Medulla oblongata (tissue), 1 donor: ENCODE results near the gene PFKFB1.

Source experiments
- DNase-seq: peaks from one replicate; pipeline ENCODE4 v3.0.0-alpha.2; 2015; ENCODE audit errors: extremely low spot score

The PFKFB1 gene

GRCh38 chrX:54994099-54994498 lies at the start of gene PFKFB1:
Gene PFKFB1, minus strand, starts transcription at chrX:54994188. Its CDS starts 181 bp downstream, at chrX:54994007.
- DNase-seq, result no peak

- no peak for DNase-seq
These were observed 47.5 kb upstream of the PFKFB1 start for GRCh38 chrX:55041514-55041913.

- no peak for DNase-seq
These were observed 45.5 kb upstream of the PFKFB1 start for GRCh38 chrX:55039471-55039870.

- no peak for DNase-seq
These were observed 39.4 kb upstream of the PFKFB1 start for GRCh38 chrX:55033429-55033828.

- DNase-seq, result no peak
These were observed 36.5 kb upstream of the PFKFB1 start, which contains the start of gene ALAS2 for GRCh38 chrX:55030271-55031205. Gene ALAS2, minus strand, starts transcription at chrX:55030977. Its CDS starts 4,977 bp downstream, at chrX:55026000.

- DNase-seq, result no peak
These were observed 35.3 kb upstream of the PFKFB1 start for GRCh38 chrX:55029291-55029690.

- no peak for DNase-seq
These were observed 34.6 kb upstream of the PFKFB1 start for GRCh38 chrX:55028611-55029010.

- no peak for DNase-seq
These were observed 34.1 kb upstream of the PFKFB1 start for GRCh38 chrX:55028040-55028439.

GRCh38 chrX:55026840-55027239 lies 32.9 kb upstream of the PFKFB1 start:
- DNase-seq, result no peak

- no peak for DNase-seq
These were observed 32.2 kb upstream of the PFKFB1 start for GRCh38 chrX:55026143-55026542.

- DNase-seq, result no peak
These were observed 20.9 kb upstream of the PFKFB1 start for GRCh38 chrX:55014897-55015299.

- no peak for DNase-seq
These were observed 17.3 kb upstream of the PFKFB1 start for GRCh38 chrX:55011294-55011693.

- DNase-seq, result peak; percentile 39
These were observed 14.8 kb upstream of the PFKFB1 start for GRCh38 chrX:55008571-55009358.

GRCh38 chrX:55007656-55008055 lies 13.7 kb upstream of the PFKFB1 start:
- DNase-seq, result no peak

GRCh38 chrX:55006827-55007621 lies 13.0 kb upstream of the PFKFB1 start:
- DNase-seq, result no peak

GRCh38 chrX:55005256-55005655 lies 11.3 kb upstream of the PFKFB1 start:
- no peak for DNase-seq

GRCh38 chrX:55004231-55004630 lies 10.2 kb upstream of the PFKFB1 start:
- DNase-seq, result no peak

- peak; percentile 94 for DNase-seq
These were observed 6.0 kb upstream of the PFKFB1 start, which contains the start of gene APEX2 for GRCh38 chrX:54999717-55000598. Gene APEX2, plus strand, starts transcription at chrX:55000363. Its CDS starts 60 bp downstream, at chrX:55000423.

GRCh38 chrX:54995621-54996020 lies 1.6 kb upstream of the PFKFB1 start:
- DNase-seq, result no peak

GRCh38 chrX:54994668-54995351 lies 822 bp upstream of the PFKFB1 start:
- peak; percentile 34 for DNase-seq
